Activated CD8-positive, alpha-beta memory T cell treated with anti-CD3 and anti-CD28 coated beads, Interleukin-2, amount 50 U/mL, for 1 hour (primary cell): ENCODE data around the gene MLXIP.
"Not testable (repeated sequence)": the region's sequence is repeated elsewhere in the genome, so short reads cannot be mapped to it uniquely, and the experiment has no call there.

Experiments used
- DNase-seq: peaks from one replicate; pipeline ENCODE4 v3.0.0-alpha.2; 2020; ENCODE audit errors: extremely low read depth

The MLXIP gene

DNA sequence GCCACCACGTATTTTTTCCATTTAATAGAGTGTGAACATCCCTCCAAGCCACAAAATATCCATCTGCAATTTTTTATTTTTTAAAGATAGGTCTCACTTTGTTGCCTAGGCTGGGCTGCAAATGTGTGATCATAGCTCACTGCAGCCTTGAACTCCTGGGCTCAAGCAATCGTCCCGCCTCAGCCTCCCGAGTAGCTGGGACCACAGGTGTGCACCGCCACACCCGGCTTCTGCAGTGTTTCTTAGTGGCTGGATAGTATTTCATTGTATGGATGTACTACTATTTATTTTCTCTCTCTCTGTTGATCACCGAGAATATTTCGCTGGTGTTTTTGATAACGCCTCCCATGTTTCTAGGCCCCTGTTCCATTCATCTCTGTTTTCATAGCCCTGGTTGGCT, 17.5 kb downstream of the MLXIP start:
- DNase-seq: no peak

DNA sequence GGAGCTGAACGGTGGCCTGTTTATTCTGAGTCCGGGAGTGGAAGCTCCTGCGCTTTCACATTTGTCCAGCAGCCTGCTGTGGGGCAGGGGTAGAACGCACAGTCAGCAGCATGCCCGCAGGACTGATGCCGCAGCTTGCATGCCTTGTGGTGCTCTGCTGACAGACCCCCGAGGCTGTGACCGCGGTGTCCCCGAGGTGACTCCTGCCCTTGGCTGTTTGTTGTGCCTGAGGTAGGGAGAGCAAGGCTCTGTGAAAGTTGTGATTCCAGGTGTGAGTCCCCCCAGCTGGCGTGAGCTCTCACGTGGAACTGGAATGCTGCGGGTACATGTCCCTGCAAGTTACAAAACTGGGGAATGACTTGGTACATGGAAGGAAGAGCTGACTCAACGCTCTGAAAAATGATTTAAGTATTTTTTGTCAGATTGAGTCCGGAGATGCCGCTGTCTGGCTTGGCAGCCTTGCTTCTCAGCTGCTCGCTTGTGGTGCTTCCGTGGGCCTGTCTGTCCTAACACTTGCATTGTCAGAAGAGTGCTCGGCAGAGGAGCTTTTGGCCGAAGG, 18.1 kb downstream of the MLXIP start:
- no peak for DNase-seq

DNA sequence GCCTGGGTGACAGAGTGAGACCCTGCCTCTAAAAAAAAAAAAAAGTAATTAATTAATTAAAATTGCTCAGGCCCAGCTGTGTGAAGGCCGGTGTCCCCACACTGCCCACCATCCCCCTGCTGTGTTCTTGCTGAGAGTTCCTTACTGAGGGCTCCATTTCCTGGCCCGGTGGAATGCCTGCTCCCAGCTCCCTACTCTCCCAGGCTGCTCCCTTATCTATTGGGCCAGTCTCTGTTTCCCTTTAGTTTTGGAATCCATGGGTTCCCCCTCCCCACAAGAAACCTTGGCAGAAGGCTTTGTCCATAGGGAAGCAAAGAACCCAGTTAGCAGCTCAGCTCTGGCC, 19.0 kb downstream of the MLXIP start:
- no peak for DNase-seq

DNA sequence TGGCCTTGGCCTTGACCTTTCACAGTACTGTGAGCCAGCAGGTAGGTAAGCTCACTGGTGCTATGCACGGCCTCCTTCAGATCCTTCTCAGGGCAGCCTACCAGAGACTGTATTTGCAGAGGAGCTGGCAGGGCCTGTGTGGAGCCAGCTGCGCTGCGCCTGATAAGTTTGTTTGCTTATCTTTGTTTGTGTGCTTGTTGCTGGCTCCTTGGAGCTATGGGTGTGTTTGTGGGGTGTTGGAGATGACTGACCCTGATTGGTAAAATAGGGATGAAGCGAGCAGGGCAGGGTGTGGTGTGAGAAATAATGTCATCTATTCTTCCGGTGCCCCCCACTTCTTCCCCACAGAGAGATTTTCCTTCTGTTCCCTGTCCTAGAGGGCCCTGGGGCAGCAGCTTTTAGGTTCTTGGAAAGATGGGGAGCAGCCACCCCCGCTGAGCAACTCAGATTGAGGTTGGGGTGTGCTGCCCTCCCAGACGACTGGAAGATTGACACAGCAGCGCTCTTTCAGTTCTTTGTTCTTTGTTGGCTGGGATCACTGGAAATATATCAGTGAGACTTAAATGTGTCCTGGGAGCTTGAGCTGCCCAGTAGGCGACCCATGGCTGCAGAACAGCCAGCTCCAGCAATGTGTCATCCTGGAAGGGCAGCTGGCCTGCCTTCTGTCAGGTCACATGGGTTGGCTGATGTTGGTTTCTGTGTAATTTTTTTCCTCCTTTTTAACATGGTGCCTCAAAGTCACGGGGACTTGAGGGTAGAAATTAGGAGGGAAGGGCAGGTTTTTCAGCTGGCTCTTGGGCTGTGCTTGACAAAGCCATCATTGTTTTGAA, 19.6 kb downstream of the MLXIP start:
- DNase-seq: no peak

DNA sequence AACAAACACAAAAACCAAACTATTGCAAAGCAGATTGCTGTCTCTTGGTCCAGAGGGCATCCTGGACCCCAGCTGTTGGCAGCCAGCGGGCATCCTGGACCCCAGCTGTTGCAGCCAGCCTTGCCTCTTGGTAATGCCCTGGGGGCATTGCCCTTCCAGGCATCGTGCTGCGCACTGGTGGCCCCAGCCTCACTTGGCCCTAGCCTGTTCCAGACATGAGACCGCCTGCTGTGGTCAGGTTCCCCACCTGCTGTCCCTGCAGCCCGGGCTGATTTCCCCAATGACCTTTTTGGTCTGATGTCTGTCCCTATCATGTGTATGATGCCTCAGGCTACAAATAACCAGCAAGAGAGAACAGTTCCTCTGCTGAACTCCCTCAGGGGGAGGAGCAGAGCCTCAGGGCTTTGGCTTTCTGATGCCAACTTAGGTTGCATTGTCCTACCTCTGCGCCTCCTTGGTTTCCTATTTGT, 20.8 kb downstream of the MLXIP start:
- no peak for DNase-seq

DNA sequence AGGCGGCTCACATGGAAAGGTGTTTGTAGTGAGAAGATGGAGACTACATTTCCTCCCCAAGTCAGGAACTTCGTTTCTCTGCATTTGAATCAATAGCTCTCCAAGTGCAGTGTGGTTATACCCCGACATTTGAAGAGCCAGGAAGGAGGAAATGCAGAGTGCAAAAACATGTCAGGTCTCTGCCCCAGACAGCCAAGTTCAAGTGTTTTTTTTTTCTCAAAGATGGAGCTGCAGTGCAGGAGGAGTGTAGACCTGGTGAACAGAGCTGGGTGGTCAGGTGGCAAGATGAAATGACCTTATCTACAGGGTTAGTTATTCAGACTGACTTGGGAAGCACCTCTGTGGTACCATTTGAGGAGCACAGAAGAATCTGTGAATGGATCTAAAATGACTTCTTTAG, 21.3 kb downstream of the MLXIP start:
- no peak for DNase-seq

DNA sequence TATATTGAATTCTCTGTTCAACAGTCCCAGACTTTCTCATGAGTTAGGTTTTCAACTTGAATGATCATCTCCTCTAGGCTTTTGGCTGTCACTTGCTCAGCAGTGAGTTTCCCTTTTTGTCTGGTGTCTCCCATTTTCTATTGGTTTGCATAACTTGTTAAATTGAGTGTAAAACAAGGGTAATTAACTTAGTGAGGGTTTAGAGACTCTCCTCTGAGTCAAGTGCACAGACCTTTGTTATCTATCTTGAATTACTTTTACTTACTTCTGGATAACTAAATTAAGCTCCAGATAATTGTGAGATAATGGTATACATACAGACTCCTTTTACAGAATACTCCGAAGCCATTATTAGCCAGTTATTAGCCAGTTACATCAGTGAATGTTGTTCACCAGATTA, 22.0 kb downstream of the MLXIP start:
- DNase-seq: no peak

DNA sequence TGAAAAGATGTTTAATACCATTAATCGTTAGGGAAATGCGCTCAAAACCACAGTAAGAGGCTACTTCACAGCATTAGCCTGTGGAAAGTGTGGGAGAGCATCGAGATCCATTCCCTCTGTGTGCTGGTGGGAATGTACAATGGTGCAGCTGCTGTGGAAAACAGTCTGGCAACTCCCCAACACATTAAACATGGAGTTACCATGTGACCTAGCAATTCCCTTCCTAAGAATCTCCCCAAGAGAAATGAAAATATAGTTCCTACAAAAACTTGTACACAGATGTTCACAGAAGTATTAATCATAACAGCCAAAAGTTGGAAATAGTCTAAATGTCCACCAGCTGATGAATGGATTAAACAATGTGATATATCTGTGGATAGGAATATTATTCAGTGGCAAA, 23.8 kb downstream of the MLXIP start:
- no peak for DNase-seq

DNA sequence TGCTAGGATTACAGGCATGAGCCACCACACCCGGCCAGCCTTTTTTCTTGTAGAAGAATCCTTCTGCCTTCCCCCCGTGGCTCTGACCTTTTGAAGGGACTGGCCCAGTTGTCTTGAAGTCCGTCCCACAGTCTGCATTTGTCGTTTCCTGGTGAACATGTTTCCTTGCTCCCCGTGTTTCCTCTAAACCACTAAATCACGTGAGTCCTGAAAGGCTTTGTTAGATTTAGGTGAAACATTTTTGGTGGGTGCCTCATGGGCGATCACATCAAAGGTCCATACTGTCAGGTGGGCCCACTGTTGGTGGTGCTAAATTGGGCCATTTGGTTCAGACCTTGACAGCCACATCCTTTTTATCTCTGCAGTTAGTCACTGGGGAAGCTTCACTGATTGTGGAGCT, 26.3 kb downstream of the MLXIP start:
- DNase-seq: no peak

DNA sequence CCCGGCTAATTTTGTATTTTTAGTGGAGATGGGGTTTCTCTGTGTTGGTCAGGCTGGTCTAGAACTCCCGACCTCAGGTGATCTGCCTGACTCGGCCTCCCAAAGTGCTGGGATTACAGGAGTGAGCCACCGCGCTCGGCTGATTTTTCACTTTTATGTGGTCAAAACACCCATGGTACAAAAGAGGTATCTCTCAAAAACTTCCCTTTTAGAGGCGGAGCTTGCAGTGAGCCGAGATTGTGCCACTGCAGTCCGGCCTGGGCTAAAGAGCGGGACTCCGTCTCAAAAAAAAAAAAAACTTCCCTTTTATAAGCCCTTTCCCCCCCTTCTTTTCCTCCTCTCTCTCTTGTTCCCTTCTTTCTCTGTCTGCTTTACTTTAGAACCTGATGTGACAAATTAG, 26.9 kb downstream of the MLXIP start:
- DNase-seq: not testable (repeated sequence)

DNA sequence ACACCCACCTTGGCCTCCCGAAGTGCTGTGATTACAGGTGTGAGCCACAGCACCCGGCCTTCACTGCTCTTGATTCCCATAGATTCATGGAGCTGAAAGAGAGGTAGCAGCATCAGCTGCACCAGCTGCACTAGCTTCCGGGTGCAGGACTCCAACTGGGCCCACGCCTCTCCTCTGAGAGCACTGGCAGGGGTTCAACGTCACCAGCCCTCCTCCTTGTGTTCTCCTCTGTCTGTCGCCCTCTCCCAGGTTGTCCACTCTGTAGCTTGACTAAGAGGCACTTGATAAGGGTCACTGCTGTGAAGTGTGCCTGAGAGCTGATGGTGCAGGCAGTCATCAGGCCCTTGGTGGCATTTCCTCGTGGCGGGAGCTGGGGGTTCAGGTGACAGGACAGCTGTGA, 28.3 kb downstream of the MLXIP start:
- DNase-seq: no peak

DNA sequence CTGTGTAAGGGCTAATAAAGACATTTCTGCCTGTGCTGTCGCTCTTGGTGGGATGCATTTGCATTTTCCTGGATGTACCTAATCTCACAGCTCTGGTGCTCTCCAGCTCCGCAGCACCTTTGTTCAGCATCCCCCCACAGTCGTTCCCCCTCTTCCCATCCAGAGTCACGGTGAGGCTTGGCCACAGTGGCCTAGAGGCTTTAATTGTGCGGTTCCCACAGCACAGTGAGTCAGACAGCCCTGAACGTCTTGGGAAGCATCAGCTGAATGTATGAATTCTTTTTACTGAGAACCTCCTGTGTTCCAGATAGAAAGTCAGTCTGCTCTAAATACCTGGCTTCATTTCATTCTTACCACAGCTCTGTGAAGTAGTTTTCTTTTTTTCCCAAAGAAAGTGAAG, 28.7 kb downstream of the MLXIP start:
- no peak for DNase-seq

DNA sequence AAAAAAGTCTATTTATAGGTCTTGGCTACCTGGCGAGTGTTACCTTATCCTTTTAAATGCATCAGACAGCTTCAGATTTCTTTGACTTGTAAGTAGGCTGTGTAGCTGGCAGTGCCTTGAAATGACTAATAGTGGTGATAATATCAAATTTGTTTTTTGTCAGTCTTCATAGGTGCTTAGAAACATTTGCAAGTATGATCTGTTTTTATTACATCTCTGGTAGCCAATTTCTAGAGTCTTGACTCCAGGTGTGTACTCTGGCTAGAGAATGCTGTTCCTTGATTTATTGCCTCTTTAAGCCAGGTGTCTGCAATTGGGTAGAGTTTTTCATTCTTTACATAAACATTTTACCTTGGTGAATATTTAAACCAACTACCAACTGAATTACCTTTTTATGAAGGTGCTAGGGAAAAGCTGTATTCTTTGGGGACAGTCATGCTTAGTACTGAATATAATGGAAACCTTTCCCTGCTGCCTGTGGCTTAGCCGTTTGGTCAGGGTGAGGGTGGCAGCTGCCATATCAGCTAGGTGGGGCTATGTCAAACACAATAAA, 32.6 kb downstream of the MLXIP start:
- DNase-seq: no peak

DNA sequence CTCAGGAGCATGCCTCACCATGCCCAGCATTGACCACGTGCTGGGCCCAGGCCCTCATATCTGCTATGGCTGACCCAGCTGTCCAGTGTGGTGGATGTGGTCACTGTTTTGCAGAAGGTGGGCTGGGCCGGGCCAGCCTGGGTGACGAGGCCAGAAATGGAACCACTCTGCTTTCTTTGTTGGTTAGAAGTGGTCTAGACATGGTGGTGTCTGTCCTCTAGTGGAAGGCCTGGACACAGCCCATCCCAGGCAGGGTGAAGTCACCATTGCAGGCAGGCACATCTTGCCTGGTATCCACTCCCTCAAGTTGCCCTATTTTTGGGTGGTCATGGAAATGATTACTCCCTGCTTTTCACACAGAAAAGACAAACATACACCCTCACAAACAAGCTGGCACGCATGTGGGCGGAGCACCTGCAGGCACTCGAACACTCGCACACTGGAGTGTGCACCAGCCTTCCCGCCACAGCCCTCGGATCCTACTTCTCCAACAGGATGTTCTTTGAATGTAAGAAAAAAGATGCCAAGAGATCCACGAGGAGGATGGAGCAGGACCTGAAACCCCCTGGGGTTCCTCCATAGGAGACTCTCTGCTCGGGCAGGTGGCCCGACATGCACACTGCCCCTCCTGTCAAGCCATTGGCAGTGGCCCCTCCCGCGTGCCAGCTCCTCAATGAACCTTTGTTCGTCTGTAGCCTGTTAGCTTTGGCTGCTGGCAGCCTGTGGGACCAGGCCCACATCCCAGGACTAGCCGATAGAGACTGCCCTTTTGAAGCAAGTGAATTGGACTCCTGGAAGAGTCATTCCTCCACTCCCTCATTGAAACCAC, 38.4 kb downstream of the MLXIP start:
- DNase-seq: no peak

DNA sequence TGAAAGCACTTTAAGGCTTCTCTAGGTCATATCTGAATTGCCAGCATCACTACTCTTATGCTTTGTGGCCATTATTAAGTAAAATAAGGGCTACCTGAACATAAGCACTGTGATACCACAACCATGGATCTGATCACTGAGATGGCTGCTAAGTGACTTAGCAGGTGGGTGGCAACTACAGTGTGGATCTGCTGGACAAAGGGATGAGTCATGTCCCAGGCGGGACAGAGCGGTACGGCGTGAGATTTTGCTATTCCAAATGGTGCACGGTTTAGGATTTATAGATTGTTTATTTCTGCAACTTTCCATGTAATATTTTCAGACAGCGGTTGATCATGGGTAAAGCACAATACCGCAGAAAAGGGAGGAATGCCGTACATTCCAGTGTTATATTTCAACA, 39.4 kb downstream of the MLXIP start:
- no peak for DNase-seq

DNA sequence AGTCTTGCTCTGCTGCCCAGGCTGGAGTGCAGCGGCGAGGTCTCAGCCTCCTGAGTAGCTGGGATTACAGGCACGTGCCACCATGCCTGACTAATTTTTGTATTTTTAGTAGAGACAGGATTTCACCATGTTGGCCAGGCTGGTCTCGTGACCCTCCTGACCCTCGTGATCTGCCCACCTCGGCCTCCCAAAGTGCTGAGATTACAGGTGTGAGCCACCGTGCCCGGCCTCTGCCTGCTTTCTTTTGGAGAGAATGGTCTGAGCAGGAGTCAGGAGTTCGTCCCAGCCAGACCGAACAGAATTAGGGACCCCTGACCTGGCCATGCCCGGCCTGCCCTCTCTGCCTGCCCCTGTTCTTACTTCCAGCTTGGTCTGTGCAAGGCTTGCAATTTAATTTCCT, 42.8 kb downstream of the MLXIP start:
- DNase-seq: not testable (repeated sequence)

DNA sequence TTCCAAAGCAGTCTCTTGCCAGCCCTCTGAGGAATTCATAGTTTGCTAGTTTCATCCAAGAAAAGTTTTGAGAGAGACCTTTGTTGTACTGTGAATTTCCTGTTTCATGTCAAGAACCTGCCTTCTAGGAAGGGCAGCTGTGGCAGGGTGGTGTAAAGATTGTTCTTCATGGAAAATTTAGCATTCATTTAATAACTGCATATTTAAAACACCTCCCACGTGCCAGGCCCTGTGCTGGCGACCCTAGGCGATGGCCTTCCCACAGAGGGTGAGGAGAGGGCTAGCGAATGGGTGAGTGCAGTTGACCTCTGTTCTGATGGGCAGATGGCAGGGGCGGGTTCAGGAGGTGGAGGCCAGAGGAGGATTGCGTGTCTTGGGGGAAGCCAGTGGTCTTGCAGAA, 43.2 kb downstream of the MLXIP start:
- no peak for DNase-seq

DNA sequence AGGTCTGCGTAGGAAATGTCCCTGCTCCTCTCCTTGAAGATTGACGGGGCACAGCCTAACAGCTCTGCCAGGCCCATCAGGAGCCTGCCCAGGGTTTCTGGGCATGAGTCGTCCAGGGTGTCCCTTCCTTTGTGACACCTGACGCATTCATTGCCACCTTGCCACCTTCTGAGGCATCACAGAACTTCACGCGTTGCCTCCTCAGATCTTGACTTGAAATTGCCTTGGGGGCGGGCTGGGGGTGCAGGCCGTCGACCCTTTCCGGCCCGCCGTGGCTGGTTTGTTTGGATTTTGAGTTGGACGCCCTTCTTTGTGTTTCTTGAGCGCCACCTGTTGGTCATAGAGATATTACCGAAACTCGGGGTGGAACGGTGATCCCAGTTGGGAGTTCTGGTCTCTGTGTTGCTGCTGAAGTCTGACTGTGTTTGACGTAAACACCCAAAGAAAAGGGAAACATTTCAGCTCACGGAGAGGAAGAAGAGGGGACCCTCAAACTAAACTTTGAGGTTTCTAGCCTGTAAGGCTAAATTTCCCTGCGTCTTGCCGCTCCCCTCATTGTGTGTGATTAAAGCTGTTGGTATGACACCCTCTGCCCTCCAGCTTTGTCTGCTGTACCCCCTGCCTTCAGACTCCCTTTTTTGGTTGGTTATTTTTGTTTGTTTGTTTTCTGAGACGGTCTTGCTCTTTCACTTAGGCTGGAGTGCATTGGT, 44.6 kb downstream of the MLXIP start:
- peak; percentile 53 for DNase-seq

DNA sequence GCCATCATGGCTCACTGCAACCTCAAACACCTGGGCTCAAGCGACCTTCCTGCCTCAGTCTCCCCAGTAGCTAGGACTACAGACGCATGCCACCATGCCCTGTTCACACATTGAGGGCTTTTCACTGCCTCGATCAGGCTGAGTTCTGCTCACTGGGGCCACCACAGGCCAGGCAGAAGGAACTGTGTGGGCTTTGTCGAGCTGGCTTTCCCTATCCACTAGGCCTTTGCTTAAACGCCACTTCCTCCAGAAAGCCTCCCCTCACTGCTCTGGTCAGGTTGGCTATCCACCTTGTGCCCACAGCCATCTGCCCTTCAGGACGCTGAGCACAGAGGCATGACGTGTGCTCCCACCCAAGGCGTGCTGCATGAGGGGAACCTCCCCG, 45.2 kb downstream of the MLXIP start:
- no peak for DNase-seq

DNA sequence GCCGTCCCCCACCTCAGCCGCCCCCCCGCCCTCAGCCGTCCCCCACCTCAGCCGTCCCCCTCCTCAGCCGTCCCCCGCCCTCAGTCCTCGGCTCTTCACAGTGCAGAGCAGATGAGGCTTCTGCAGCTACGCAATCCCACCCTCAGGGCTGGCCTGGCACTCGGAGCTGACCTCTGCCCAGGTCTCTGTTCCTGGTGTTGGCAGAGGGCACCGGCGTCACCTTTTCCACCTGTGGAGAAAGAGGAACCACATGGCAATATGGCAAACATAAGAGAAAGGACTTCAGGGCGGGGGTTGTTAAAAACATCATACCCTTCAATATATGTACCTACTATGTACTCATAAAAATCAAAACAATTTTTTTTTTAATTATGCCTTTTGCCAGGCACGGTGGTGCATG, 45.8 kb downstream of the MLXIP start:
- DNase-seq: no peak

DNA sequence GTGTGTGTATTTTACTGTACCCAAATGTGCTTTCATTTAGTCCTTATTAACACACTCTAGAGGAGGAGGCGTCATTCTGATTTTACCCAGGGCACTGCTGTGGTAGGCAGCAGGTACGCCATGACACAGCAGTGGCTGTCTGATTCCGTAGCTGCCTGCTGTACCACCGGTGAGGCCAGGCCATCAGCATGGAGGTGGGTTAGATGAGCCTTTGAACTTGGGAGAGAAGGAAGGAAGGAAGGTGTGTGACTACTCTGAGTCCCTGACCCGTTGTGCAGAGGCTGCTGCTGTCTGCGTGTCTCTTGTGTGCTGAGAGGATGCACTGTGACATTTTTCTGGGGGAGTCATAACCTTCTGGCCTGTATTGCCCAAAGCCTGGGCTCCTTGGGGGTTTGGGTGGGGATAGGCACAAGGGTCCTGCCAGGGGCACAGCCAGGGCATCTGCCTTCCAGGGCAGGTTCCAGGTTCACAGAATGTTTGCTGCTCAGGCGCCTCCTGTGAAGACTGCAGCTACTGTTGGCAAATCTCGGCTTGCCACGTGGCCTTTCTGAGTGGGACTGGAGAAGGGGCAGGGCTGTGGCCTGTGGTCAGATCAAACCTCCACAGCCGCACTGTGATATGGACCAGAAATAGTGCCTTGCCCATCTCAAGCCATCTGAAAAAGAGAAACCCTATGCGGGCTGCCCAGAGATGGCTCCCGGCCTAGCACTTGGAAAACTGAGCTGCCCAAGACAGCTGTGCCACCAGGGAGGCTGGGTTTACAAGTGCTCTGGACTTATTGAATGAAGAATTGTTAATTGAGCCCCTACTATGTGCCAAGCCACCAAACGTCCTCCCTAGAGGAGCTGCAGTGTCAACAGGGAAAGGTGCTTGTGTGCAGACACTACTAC, 47.1 kb downstream of the MLXIP start:
- no peak for DNase-seq
